K562 (cell line): ENCODE data around the gene RDH16. TPM values are rescaled to one million over a fixed set of nuclear protein-coding genes. Genes with fewer than 3 reads are reported as not detected.

Experiments
- C11orf30 ChIP-seq: fragments of 450-650 bp; IDR thresholded peaks from 2 replicates; pipeline ENCODE4 v1.6.1; 2016; ENCODE audit warnings: low read depth, mild to moderate bottlenecking
- CBFB ChIP-seq: sonication (generic); formaldehyde crosslinking; IDR thresholded peaks from 2 replicates; pipeline ENCODE4 v1.4.0; 2020; ENCODE audit warnings: mild to moderate bottlenecking, missing genetic modification reagents
- CCNT2 ChIP-seq: IDR thresholded peaks from 2 replicates; pipeline ENCODE4 v1.6.1; 2011; ENCODE audit warnings: borderline replicate concordance, low read depth, mild to moderate bottlenecking, moderate library complexity, mixed read lengths, low read length; ENCODE audit not compliant: insufficient read length; ENCODE audit errors: extremely low read depth
- CHD4 ChIP-seq: fragments of 200-600 bp; sonication (generic); IDR thresholded peaks from 3 replicates; pipeline ENCODE4 v1.6.1; 2012; ENCODE audit warnings: low read depth, mild to moderate bottlenecking, mixed read lengths, low read length, inconsistent platforms; ENCODE audit not compliant: insufficient read depth, insufficient replicate concordance, poor library complexity, severe bottlenecking
- CREB3 ChIP-seq: fragments of 450-650 bp; conservative IDR thresholded peaks from 2 replicates; pipeline ENCODE4 v1.6.1; 2016; ENCODE audit warnings: missing genetic modification characterization, low read depth, mild to moderate bottlenecking, missing compliant biosample characterization, moderate library complexity
- E2F1 ChIP-seq: sonication (generic); formaldehyde crosslinking; IDR thresholded peaks from 2 replicates; pipeline ENCODE4 v1.8.1; 2023; ENCODE audit warnings: mild to moderate bottlenecking, missing genetic modification reagents, moderate library complexity
- ERF ChIP-seq: fragments of 450-650 bp; formaldehyde crosslinking; IDR thresholded peaks from 2 replicates; pipeline ENCODE4 v1.4.0; 2020; ENCODE audit warnings: mild to moderate bottlenecking, mixed read lengths
- FUS ChIP-seq: fragments of 200-400 bp; formaldehyde crosslinking; optimal IDR thresholded peaks from 2 replicates; pipeline ENCODE3; 2017; ENCODE audit warnings: low read depth, low read length
- GTF2E2 ChIP-seq: fragments of 200-800 bp; sonication (Bioruptor generic); IDR thresholded peaks from 2 replicates; pipeline ENCODE4 v1.6.1; 2016; ENCODE audit warnings: missing genetic modification characterization, missing compliant biosample characterization
- HDAC1 ChIP-seq, 2 experiments: fragments of 450-650 bp; IDR thresholded peaks; 2 replicates each; pipeline ENCODE4 v1.6.1; 2016 to 2017; ENCODE audit warnings: inconsistent platforms in 1 of 2, mild to moderate bottlenecking in 1 of 2, moderate library complexity in 1 of 2
- HNRNPL ChIP-seq: fragments of 200-400 bp; formaldehyde crosslinking; IDR thresholded peaks from 2 replicates; pipeline ENCODE4 v1.6.1; 2017; ENCODE audit warnings: low read depth, mild to moderate bottlenecking, low read length
- KAT7 ChIP-seq: sonication (generic); formaldehyde crosslinking; IDR thresholded peaks from 2 replicates; pipeline ENCODE4 v1.8.0; 2022; ENCODE audit warnings: missing genetic modification reagents, mild to moderate bottlenecking, borderline replicate concordance
- MAFG ChIP-seq: fragments of 450-650 bp; conservative IDR thresholded peaks from 2 replicates; pipeline ENCODE4 v1.6.1; 2016; ENCODE audit warnings: missing genetic modification characterization, missing compliant biosample characterization
- MEIS2 ChIP-seq: fragments of 450-650 bp; IDR thresholded peaks from 2 replicates; pipeline ENCODE4 v1.6.1; 2014; ENCODE audit warnings: mild to moderate bottlenecking; ENCODE audit not compliant: partially characterized antibody
- NCOR1 ChIP-seq: fragments of 450-650 bp; IDR thresholded peaks from 2 replicates; pipeline ENCODE4 v1.6.1; 2016; ENCODE audit warnings: mild to moderate bottlenecking, moderate library complexity
- NR2F6 ChIP-seq: fragments of 450-650 bp; formaldehyde crosslinking; IDR thresholded peaks from 2 replicates; pipeline ENCODE4 v1.4.0; 2020; ENCODE audit warnings: mild to moderate bottlenecking
- POLR2B ChIP-seq: fragments of 450-650 bp; IDR thresholded peaks from 2 replicates; pipeline ENCODE4 v1.6.1; 2018; ENCODE audit warnings: low read depth; ENCODE audit not compliant: partially characterized antibody
- POLR3A ChIP-seq: IDR thresholded peaks from 2 replicates; pipeline ENCODE4 v1.6.1; 2011; ENCODE audit warnings: borderline replicate concordance, mild to moderate bottlenecking, moderate library complexity; ENCODE audit not compliant: insufficient read length, insufficient read depth; ENCODE audit errors: extremely low read depth
- RFX7 ChIP-seq: fragments of 250-450 bp; sonication (Bioruptor Pico); IDR thresholded peaks from 2 replicates; pipeline ENCODE4 v1.5.1; 2021; ENCODE audit warnings: mild to moderate bottlenecking
- RNF2 ChIP-seq: sonication (generic); IDR thresholded peaks from 2 replicates; pipeline ENCODE4 v1.6.1; 2016
- SREBF2 ChIP-seq: sonication (generic); formaldehyde crosslinking; IDR thresholded peaks from 2 replicates; pipeline ENCODE4 v1.4.0; 2020; ENCODE audit warnings: mild to moderate bottlenecking, missing genetic modification reagents
- SUPT5H ChIP-seq: fragments of 450-650 bp; IDR thresholded peaks from 2 replicates; pipeline ENCODE4 v1.6.1; 2016
- TAF9B ChIP-seq: fragments of 450-650 bp; IDR thresholded peaks from 2 replicates; pipeline ENCODE4 v1.6.1; 2018; ENCODE audit warnings: mild to moderate bottlenecking; ENCODE audit not compliant: partially characterized antibody
- ZBTB12 ChIP-seq: fragments of 250-450 bp; sonication (Bioruptor Pico); IDR thresholded peaks from 2 replicates; pipeline ENCODE4 v1.4.0; 2020
- ZBTB33 ChIP-seq: sonication (generic); formaldehyde crosslinking; IDR thresholded peaks from 2 replicates; pipeline ENCODE4 v1.8.1; 2023; ENCODE audit warnings: mild to moderate bottlenecking, missing genetic modification reagents
- ZNF347 ChIP-seq: fragments of 450-650 bp; formaldehyde crosslinking; IDR thresholded peaks from 2 replicates; pipeline ENCODE4 v1.4.0; 2020; ENCODE audit warnings: low read depth, mild to moderate bottlenecking, moderate library complexity
- polyA plus RNA-seq, 8 experiments: library from polyadenylated mRNA; depleted of rRNA in 4 of 8; stranded (reverse) in 5 of 8; unstranded in 3 of 8; fragments of >200 nt; fragmentation: Nextera tagmentation in 2 of 8; fragmentation: Illumina TruSeq in 1 of 8; extraction: Ambion mirVana in 2 of 8; extraction: Trizol in 1 of 8; gene quantifications; 2 replicates each; pipeline versions ENCODE4 v1.2.1 to v1.2.3, GENCODE V29; 2011 to 2014; ENCODE audit warnings: inconsistent platforms in 1 of 8, missing spikeins in 1 of 8
- total RNA-seq, 7 experiments: library from RNA; depleted of rRNA in 6 of 7; stranded (reverse); fragments of >200 nt in 6 of 7; fragmentation: Illumina TruSeq in 2 of 7; extraction: Trizol in 2 of 7; gene quantifications; 2 replicates each; pipeline versions ENCODE4 v1.2.1 to v1.2.3, GENCODE V29; 2011 to 2021; ENCODE audit warnings: low replicate concordance in 1 of 7

The RDH16 gene
- total and polyA plus RNA-seq, 9 of the 15 experiments (the other 6 are each of a cell fraction or from before 2014, with no cell fraction given), result 0.11 to 0.52 (median 0.22) TPM; not detected in 1

GRCh38 chr12:57001448-57001906 lies 44.1 kb upstream of the RDH16 start (continued):
- TF ChIP-seq SUPT5H (no peak), SREBF2 (CRISPR knock-in tag) (no peak), NR2F6 (CRISPR knock-in tag) (peak; percentile 79; the same call in 1 of the 2 replicates), C11orf30 (no peak), ZBTB12 (CRISPR knock-in tag) (no peak), FUS (no peak), MEIS2 (peak; percentile 57), TAF9B (no peak), CHD4 (no peak), NCOR1 (0 out of 2 replicates have a peak, but pooled peaks have one; percentile 26), RFX7 (CRISPR knock-in tag) (no peak), ERF (no peak), KAT7 (CRISPR knock-in tag) (no peak), RNF2 (no peak), CREB3 (tag) (no peak), CCNT2 (no peak), HDAC1 (IDR thresholded peaks at IDR 0.05) (peak in 1 of 2 experiments; percentile 54; a peak in 1 of 4 replicates), CBFB (CRISPR knock-in tag) (0 out of 2 replicates have a peak, but pooled peaks have one; percentile 22), ZNF347 (CRISPR knock-in tag) (no peak), GTF2E2 (tag) (no peak), POLR2B (no peak), E2F1 (no peak), HNRNPL (no peak), POLR3A (no peak), ZBTB33 (CRISPR knock-in tag) (0 out of 2 replicates have a peak, but pooled peaks have one; percentile 25), MAFG (tag) (no peak)
